Measurements from ENCODE around the gene LYZL4. TPM values are rescaled to one million over a fixed set of nuclear protein-coding genes. Genes with fewer than 3 reads are reported as not detected.

The LYZL4 gene
- total RNA-seq, 1 donor from 2014 or later, result not detected

- Histone ChIP-seq H3K36me3 (no peaks in the 10 kb centered on the region), H3K9me3 (no peaks in the 10 kb centered on the region), H3K4me1 (no peaks in the 10 kb centered on the region), H3K4me3 (no peak overlapping the region), H3K27ac (no peak overlapping the region), H3K27me3 (no peaks in the 10 kb centered on the region)
- no peak for DNase-seq (ENCODE audit: extremely low spot score in 2 of 2)
- TF ChIP-seq CTCF (IDR thresholded peaks at IDR 0.05) (no peak), POLR2AphosphoS5 (IDR thresholded peaks at IDR 0.05; ENCODE audit: insufficient read depth in 1 of 2, low read depth in 1 of 2) (no peak), POLR2A (IDR thresholded peaks at IDR 0.05) (no peak)
- intact Hi-C loops (cut with DNase I), result no loop called here
Measured at GRCh38 chr3:42381551-42382082, 28.8 kb downstream of the LYZL4 start.

GRCh38 chr3:42377681-42378080 lies 32.7 kb downstream of the LYZL4 start:
- H3K4me1 ChIP-seq, result no peaks in the 10 kb centered on the region
- no peak overlapping the region for H3K27ac ChIP-seq
- intact Hi-C loops (cut with DNase I), result no loop called here
- H3K27me3 ChIP-seq, result no peaks in the 10 kb centered on the region
- no peaks in the 10 kb centered on the region for H3K36me3 ChIP-seq
- no peak for DNase-seq (ENCODE audit: extremely low spot score in 2 of 2)
- no peak overlapping the region for H3K4me3 ChIP-seq
- H3K9me3 ChIP-seq, result no peaks in the 10 kb centered on the region
- TF ChIP-seq CTCF (IDR thresholded peaks at IDR 0.05) (no peak), POLR2AphosphoS5 (IDR thresholded peaks at IDR 0.05; ENCODE audit: insufficient read depth in 1 of 2, low read depth in 1 of 2) (no peak), POLR2A (IDR thresholded peaks at IDR 0.05) (no peak)

GRCh38 chr3:42376344-42376798 lies 34.0 kb downstream of the LYZL4 start:
- Histone ChIP-seq H3K27ac (no peak overlapping the region), H3K4me1 (no peaks in the 10 kb centered on the region), H3K4me3 (no peak overlapping the region), H3K27me3 (no peaks in the 10 kb centered on the region), H3K9me3 (no peaks in the 10 kb centered on the region), H3K36me3 (no peaks in the 10 kb centered on the region)
- intact Hi-C loops (cut with DNase I), result no loop called here
- DNase-seq (ENCODE audit: extremely low spot score in 2 of 2), result no peak
- TF ChIP-seq POLR2AphosphoS5 (IDR thresholded peaks at IDR 0.05; ENCODE audit: insufficient read depth in 1 of 2, low read depth in 1 of 2) (no peak), CTCF (IDR thresholded peaks at IDR 0.05) (no peak), POLR2A (IDR thresholded peaks at IDR 0.05) (no peak)

GRCh38 chr3:42375121-42375800 lies 35.1 kb downstream of the LYZL4 start:
- no peaks in the 10 kb centered on the region for H3K4me1 ChIP-seq
- no peaks in the 10 kb centered on the region for H3K27me3 ChIP-seq
- no peak for DNase-seq (ENCODE audit: extremely low spot score in 2 of 2)
- H3K36me3 ChIP-seq, result no peaks in the 10 kb centered on the region
- intact Hi-C loops (cut with DNase I), result no loop called here
- TF ChIP-seq POLR2A (IDR thresholded peaks at IDR 0.05), result no peak
- TF ChIP-seq CTCF (IDR thresholded peaks at IDR 0.05), result no peak
- no peak for TF ChIP-seq POLR2AphosphoS5 (IDR thresholded peaks at IDR 0.05; ENCODE audit: insufficient read depth in 1 of 2, low read depth in 1 of 2)
- H3K27ac ChIP-seq, result no peak overlapping the region
- H3K4me3 ChIP-seq, result no peak overlapping the region
- H3K9me3 ChIP-seq, result no peaks in the 10 kb centered on the region

GRCh38 chr3:42371776-42372175 lies 38.6 kb downstream of the LYZL4 start:
- TF ChIP-seq CTCF (IDR thresholded peaks at IDR 0.05) (no peak), POLR2A (IDR thresholded peaks at IDR 0.05) (no peak), POLR2AphosphoS5 (IDR thresholded peaks at IDR 0.05; ENCODE audit: insufficient read depth in 1 of 2, low read depth in 1 of 2) (no peak)

More at GRCh38 chr3:42371776-42372175, 38.6 kb downstream of the LYZL4 start:
- H3K4me3 ChIP-seq, result no peak overlapping the region
- intact Hi-C loops (cut with DNase I), result no loop called here
- H3K4me1 ChIP-seq, result no peaks in the 10 kb centered on the region
- no peaks in the 10 kb centered on the region for H3K9me3 ChIP-seq
- no peaks in the 10 kb centered on the region for H3K27me3 ChIP-seq
- H3K36me3 ChIP-seq, result no peaks in the 10 kb centered on the region
- DNase-seq (ENCODE audit: extremely low spot score in 2 of 2), result no peak
- no peak overlapping the region for H3K27ac ChIP-seq

Measured in vagina (tissue), 2 donors.